GM20431 (cell line): Measurements from ENCODE around the gene PDE7B.

ENCODE experiments used
- in situ Hi-C: fragments of 300-500 bp; cut with MseI, MboI; formaldehyde crosslinking; loops from one replicate; pipeline ENCODE4 v1.15.0; 2020; ENCODE audit warnings: low sequenced_read_pairs; ENCODE audit not compliant: unreplicated experiment

The PDE7B gene

DNA sequence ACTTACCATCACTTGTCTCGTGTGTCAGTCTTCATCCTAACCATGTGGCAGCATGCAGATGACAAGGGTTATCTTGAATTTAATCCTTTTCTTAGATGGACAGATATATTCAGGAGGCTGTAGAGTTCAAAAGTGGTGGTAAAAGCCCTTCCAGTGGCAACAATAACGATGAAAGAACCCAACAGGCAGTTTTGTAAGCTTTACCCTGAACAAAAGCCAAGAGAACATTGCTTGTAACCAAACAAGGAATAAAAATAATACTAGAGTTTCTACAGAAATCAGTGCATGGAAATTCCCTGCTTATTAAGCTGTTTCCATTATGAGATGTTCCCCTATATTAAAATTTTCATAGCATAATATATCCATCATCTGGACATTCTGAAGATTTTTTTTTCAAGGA is 69.7 kb downstream of the PDE7B start:
- in situ Hi-C loops: loop anchor here (25.0 kb wide), 1 partner anchor 384 kb away; no protein-coding TSS in a partner anchor

DNA sequence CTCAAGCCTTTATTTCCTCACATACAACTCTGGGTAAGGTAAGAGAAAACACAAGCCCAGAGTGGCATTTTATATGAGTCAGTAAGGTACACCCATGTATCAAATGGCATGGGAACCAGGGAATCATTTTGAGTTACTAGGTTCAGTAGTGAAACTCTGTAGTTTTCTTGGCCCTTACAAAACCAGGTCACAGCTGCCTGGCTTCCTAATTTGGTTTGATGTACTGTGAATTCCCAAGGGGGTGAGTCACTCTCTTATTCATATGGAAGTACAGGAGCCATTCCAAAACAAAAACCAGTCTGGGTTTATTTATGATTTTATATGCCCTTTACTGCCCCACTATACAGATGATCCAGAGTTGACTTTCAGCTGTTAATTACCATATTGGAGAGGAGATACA is 70.7 kb downstream of the PDE7B start:
- in situ Hi-C loops: loop anchor here (25.0 kb wide), 1 partner anchor 385 kb away; no protein-coding TSS in a partner anchor

DNA sequence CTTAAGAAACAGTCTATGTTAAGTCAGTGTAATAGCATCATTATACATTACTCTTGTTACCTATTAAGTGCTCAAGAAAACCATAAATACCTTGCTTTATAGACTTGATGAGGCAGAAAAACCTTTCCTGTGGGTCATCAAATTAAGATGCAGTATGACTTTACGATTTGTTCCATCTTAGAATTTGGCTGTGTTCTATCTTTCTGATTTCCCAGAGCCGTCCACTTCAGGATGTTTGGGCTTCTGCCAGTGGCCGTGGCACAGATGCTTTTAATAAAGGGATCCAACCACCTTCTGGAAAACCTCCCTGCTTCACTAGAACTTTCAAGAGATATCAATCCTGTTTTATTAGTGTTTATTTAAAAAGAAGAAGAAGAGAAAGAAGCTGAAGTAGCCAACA is 71.2 kb downstream of the PDE7B start:
- in situ Hi-C loops: loop anchor here (25.0 kb wide), 1 partner anchor 385 kb away; no protein-coding TSS in a partner anchor

DNA sequence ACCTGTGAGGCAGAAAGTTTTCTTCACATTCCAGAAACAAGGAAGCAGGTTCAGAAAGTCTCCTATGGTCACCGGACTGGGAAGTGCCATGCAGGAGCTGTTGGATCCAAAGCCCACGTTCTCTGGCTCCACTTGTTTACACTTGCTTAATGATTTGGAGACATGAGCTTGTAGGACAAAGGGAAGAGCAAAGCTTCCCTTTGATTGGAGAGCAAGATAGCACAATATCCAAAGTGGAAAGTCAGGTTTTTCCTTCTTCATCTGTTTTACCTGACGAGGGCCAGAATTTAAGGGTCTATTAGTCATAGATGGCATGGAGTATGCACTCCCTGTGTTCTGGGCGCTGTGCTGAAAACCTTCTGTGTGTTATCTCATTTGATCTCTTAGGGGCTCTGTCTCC is 81.2 kb downstream of the PDE7B start:
- in situ Hi-C loops: no loop called here

DNA sequence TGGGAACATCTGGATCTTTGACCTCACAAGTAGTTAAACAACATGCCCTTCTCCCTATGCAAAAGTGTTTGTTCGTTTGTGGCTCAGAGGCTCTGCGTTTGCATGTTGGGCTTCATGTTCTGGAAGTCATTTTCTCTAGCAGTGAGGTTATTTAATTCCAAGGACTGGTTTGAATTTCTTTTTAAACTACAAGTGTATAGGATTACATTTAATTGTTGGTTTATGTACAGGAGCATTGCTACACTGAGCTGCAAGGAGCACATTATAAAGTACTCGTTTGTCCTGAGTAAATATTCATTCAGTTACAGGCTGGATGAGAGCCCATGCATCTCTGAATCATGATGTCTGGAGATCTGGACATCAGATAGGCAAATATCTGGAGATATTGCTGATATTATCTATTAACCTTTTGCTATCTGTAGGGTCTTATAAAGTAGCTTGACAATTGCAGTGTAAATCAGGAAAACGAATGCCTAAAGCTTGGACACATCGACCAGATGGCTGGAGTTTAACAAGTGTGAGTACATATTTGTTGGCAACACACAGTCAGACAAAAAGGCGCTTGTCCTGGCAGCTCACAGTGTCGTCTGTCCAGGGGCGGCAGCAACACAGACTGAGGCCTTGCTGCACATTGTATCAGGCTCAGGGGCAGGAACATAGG is 84.6 kb downstream of the PDE7B start:
- in situ Hi-C loops: no loop called here

DNA sequence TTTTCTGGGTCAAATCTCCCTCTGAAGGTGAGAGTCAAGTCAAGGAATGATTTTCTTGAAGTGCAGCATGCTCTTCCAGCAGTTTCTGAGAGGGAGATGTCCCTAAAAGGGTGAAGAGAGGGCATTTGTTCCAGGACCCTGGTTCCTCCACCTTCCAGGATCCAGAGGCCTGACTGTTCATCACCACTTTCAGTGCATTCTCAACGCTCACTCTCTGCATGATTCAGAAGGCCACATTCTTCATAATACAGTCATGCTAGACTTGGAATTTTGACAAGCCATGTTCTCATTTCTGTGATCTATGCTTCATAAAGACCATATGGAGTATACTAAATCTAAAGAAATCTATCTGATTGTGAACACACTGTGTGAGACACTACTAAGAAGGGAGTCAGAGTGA is 85.1 kb downstream of the PDE7B start:
- in situ Hi-C loops: no loop called here

DNA sequence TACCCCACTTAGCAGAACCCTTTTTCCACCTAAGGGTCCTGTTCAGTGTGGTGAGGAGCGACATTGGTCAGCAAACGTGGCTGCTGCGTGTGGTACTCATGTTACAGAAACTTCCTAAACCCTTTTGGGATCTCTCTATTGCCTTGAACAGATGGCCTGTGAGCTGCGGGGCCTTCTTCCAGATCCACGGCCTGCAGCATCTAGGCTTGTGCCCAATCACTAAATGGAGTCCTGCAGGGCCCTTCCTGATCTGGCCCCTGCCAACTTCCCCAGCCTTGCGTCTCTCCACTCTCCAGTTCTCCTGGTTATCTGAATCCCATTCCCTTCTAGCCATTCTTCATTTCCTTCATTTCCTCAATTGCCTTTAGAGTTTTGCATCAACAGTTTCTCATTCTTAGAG is 85.6 kb downstream of the PDE7B start:
- in situ Hi-C loops: no loop called here

DNA sequence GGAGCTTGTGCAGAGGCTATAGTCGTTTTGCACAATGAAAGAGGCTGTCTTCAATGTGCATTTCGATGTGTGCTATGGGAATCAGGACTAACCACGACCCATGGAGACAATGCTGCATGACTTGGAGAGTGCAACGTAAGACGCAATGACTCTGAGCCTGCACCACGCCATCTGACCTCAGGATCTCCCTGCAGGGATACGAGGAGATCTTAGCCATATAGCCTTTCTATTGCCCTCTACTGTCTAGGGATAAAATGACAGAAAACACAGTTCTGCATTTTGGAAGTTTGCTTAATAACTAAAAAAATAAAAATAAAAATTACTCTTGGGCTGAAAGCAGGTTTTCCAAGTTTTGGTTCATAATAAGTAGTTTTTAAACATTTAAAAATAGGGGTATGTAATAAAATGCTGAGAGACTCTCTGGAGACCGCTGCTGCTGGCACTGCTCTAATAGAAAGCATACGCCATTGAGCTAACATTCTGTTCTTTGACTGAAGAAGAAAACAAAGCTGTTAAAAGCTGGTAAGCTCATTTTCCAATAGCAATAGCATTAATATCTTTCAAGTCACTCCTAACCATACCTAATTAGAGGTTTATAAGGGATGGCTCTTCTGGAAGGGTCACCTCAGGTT is 87.2 kb downstream of the PDE7B start:
- in situ Hi-C loops: no loop called here

DNA sequence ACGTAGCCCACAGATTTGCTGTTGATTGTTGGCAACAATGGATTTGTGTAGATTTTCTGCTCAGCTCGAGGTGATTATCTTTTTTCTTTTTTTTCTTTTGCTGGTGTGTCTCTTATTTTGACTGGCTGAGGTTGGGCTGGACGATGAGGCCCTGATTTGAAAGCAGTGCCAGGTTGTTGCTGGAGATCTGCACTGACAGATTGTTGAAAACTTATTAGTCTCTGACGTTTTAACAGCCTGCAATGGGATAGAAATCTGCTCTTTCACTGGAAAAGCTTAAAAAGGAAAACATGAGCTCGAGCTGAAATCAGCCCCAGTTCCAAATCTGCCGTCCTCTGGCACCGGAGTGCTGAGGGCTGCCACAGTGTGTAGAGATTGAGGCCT is 87.7 kb downstream of the PDE7B start:
- in situ Hi-C loops: no loop called here

DNA sequence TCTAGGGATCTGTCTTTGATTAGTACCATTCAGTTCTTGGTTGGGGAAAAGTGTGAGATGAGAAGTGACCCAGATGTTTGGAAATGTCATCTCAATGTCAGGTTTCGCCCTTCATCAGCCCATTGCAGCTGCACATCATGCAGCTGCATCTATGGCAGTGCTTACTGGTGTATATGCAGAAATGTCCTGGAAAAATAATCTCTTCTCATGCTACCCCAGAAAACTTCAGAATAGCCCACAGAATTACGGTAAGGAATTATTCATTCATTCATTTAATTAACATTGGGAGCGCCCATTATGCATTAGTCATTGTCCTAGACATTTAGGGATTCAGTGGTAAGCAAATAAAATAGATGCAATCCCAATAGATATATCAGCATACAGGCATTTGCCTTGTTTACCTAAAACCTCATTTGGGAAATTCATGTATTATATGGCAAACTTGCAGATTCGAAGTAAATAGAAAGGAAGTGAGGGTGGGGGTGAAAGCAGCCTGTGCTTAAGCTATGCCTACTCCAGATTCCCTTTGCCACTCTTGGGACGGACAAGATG is 89.2 kb downstream of the PDE7B start:
- in situ Hi-C loops: no loop called here

DNA sequence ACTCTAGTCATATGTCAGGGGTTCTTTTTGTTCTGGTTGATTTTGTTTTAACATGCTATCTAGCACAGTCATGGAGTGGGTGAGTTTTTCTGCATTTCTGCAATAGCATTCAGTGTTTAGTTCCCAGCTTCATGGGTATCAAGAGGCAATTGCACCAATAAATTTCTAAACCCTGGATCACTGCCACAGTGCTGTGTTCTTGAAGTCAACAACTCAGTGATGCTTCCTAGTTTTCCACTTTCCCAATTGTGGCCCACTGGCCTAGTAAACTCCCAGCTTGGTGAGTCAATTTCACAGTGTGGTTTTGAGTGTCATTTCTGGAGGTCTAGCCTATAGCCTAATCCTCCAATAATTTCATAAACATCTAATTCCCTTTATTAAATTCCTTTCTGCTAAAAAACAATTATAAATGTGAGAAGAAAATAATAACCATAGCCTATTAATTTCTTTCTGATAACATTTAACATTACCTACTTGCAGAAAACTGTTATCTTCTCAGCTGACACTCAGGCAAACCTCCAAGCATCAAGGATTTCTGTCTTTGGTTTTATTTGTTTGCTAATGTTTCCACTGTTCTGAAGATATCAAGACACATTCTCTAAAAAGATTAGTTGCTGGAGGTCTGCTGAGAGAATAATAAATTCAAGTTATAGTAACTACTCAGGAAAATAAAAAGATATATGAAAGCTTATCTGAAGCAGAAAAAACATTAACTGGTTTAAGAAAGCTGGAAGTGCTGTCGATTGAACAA is 89.9 kb downstream of the PDE7B start:
- in situ Hi-C loops: no loop called here

DNA sequence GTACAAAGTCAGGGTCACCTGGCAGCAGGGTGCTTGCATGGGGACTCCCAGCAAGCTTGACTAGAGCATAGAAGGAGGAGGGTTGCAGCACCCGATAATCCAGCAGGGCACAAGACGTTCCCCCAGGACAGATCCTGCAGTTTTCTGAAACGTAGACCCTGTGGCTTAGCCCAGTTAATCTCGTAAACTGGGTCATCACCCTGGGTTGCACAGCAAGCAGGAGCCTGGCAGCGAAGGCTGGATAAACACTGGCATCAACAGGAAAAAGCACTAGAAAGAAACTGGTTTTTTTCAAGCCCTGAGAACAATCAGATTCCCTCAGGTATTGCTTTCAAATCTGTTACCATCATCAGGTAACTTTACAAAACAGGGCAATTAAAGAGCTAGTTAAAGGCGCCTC is 92.6 kb downstream of the PDE7B start:
- in situ Hi-C loops: no loop called here

DNA sequence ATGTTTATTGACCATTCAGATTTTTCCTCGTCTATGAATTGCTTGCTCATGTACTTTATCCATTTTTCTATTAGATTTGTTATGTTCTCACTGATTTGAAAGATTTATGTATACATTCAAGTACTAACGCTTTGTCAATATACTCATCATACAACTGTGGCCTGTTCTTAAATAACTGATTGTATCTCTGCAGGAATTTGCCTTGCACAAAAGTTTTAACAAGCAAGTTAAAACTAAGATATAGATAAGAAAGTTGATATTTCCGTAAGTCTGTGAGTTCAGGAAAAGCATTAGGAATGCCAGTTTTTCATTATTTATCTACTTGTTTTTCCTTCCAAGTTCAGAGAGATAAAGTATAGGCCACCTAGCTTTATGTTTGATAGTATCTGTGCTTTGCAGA is 95.2 kb downstream of the PDE7B start:
- in situ Hi-C loops: no loop called here

DNA sequence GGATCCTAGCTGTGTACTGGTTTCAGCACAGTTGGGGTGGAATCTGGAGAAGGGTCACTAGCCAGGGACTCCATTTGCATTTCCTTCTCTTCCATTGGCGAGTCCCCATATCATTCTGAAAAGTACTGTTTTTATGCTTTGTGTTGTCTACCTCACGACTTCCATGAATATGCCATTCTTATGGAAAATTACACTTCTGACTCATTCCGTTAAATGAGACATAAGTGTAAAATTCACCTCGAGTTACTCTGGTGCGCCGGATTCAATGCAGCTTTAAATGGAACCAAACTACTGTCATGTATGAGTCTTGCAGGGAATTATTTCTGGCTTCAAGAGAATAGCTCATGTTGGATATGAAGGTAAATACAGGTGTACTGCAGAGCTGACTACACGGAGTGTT is 99.2 kb downstream of the PDE7B start:
- in situ Hi-C loops: no loop called here

DNA sequence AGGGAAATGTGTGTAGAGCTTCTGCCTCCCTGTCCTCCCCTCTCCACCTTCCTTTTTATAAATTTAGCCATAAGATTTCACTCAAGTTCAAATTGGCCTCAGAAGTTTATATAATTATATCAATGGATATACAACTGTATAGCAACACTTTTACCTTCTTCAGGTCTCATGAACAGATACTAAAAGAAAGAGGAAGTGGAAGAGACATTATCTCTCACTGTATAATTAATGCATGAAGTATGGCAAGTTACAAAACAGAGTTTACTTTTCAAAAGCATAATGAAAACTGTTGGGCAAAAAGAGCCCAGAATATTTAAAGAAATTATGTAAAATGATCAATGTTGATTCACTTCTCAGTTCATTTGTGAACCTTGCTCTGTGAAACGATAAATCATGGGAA is 99.7 kb downstream of the PDE7B start:
- in situ Hi-C loops: no loop called here

DNA sequence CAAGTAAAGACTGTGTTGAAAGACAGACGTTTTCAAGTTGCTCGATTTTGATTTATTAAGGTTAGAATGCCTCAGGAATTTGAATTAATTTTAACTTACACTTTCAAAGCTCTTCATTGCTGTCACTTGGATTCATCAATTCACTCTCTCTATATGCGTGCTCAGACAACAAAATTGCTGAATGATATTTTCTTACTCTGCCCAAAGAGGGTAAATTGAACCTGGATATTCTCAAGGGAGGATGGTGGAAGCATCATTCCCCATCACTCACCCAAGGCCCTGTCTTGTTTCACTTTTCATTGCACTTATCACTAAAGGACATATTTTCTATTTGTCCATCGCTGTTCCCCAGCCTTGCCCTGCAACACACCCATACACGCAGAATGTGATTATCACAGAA is 102.3 kb downstream of the PDE7B start:
- in situ Hi-C loops: no loop called here

DNA sequence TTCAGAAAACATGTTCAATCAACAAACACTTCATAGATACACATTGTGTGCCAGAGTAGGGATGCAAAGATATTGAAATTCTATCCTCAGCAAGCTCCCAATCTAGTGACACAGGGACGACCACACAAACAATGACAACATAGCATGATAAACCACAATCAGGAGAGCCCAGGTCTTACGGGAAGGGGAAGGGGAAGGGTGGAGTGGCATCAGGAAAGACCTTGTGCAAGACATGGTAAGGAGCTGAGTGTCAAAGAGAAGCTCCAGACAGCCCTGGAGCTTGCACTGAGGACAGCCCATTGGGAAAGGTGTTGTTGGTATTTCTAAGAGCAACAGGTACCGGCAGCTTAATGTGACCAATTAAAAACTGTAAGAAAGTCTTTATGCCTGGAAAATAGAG is 103.6 kb downstream of the PDE7B start:
- in situ Hi-C loops: no loop called here

DNA sequence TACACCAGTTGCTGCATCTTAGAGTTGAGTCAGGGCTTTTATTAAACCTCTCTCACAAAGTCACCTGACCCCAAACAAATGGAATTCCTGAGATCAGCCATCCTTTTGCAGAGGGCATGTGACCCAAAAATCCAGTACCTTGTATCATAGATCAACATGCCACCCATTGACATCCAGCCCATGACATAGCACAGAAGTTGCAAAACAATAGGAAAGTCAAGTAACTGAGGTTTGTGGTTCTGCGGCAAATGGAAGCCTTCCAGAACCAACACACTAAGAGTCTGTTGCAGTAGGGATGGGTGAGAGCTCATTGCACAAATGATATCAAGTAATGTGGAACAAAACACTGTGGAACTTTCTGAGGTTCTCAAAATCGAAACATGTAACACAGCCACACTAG is 111.2 kb downstream of the PDE7B start:
- in situ Hi-C loops: no loop called here

DNA sequence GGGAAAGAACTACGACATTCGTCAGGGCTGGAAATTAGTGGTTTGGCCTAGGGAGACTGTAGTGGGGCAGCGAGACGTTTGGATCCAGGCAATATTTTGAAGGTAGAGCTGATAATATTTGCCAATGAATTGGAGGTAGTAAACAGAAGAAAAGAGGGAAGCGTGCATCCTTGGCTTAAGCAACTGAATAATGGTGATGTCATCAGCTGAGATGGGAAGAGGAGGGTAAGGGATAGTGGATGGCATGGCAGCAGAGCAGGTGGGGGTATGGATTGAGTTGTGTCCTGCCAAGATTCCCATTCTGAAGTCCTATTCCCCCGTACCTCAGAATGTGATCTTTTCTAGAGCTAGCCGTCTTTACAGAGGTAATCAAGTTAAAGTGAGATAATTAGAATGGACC is 119.2 kb downstream of the PDE7B start:
- in situ Hi-C loops: no loop called here

DNA sequence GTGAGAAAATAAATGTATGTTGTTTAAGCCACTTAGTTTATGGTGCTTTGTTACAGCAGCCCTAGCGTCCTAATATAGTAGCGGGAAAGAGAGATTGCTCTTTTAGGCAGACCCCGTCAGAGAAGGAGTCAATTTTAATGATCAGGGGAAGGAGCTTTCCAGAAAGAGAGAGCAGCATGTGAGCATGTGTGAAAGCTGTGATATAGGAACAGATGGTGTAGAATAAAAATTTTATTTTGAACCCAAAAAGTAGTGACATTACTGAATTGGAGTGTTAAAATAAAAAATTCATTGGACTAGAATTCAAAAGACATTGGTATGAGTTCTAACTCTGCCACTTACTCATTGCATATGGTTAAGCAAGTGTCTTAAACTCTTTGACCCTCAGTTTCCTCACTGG is 119.8 kb downstream of the PDE7B start:
- in situ Hi-C loops: no loop called here

DNA sequence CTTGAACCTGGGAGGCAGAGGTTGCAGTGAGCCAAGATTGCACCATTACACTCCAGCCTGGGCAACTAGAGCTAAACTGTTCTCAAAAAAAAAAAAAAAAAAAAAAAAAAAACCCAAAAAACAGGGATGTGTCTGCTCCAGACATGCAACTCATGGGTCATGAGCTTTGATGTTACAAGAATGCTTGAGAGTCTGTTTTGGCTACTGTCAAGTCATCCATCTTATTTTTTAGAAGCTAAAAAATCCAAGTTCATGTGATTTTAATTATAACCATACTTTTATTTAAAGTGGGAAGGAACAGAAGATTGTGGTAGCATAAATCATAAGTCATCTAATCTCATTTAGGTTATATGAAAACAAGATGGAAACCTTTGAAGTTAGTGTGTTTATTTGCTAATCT is 120.6 kb downstream of the PDE7B start:
- in situ Hi-C loops: no loop called here
